GM19240 (cell line): ENCODE measurements around the gene SLC35G6.
"Not testable (repeated sequence)": the region's sequence is repeated elsewhere in the genome, so short reads cannot be mapped to it uniquely, and the experiment has no call there.

Experiments used
- DNase-seq: peaks from one replicate; pipeline ENCODE4 v3.0.0; 2011; ENCODE audit warnings: low spot score; ENCODE audit not compliant: insufficient read length

SLC35G6 gene

GRCh38 chr17:7478276-7479212 is 2.7 kb upstream of the SLC35G6 start:
- peak; percentile 29 for DNase-seq

GRCh38 chr17:7479213-7480088 is 1.8 kb upstream of the SLC35G6 start, which contains the start of gene ZBTB4:
Gene ZBTB4 (minus strand): TSS chr17:7479631. CDS start chr17:7466801, 12,830 bp downstream.
- no peak for DNase-seq

- no peak for DNase-seq
Measured at GRCh38 chr17:7480089-7480384, 1.2 kb upstream of the SLC35G6 start.

GRCh38 chr17:7481842-7482741 is 846 bp downstream of the SLC35G6 start:
- not testable (repeated sequence) for DNase-seq

GRCh38 chr17:7482742-7483088 is 1.5 kb downstream of the SLC35G6 start:
- not testable (repeated sequence) for DNase-seq

GRCh38 chr17:7483255-7484066 is 2.2 kb downstream of the SLC35G6 start:
- peak; percentile 80 for DNase-seq

- peak; percentile 88 for DNase-seq
Measured at GRCh38 chr17:7484067-7484918, 3.0 kb downstream of the SLC35G6 start, which contains the start of gene POLR2A. Gene POLR2A (plus strand): TSS chr17:7484366.

GRCh38 chr17:7484919-7485377 is 3.7 kb downstream of the SLC35G6 start:
- DNase-seq: no peak

GRCh38 chr17:7486181-7486580 is 4.9 kb downstream of the SLC35G6 start:
- no peak for DNase-seq

GRCh38 chr17:7490144-7490543 is 8.9 kb downstream of the SLC35G6 start:
- no peak for DNase-seq

- no peak for DNase-seq
Measured at GRCh38 chr17:7491583-7491982, 10.3 kb downstream of the SLC35G6 start.

GRCh38 chr17:7493941-7494340 is 12.7 kb downstream of the SLC35G6 start:
- no peak for DNase-seq

- no peak for DNase-seq
Measured at GRCh38 chr17:7495906-7496434, 14.7 kb downstream of the SLC35G6 start.

- no peak for DNase-seq
Measured at GRCh38 chr17:7496470-7497183, 15.4 kb downstream of the SLC35G6 start.

- DNase-seq: no peak
Measured at GRCh38 chr17:7497228-7497627, 16.0 kb downstream of the SLC35G6 start.

GRCh38 chr17:7497636-7498035 is 16.4 kb downstream of the SLC35G6 start:
- DNase-seq: no peak

GRCh38 chr17:7499161-7499560 is 17.9 kb downstream of the SLC35G6 start:
- DNase-seq: no peak

GRCh38 chr17:7501729-7502128 is 20.5 kb downstream of the SLC35G6 start:
- no peak for DNase-seq
